Dorsolateral prefrontal cortex (tissue), 118 donors: ENCODE results near the gene CRTC1. TPM values are rescaled to one million over a fixed set of nuclear protein-coding genes. Genes with fewer than 3 reads are reported as not detected.

Experiments
- total RNA-seq, 120 experiments: library from RNA; stranded (reverse); gene quantifications; one replicate each; pipeline versions ENCODE4 v1.2.3 to v1.2.4, GENCODE V29; 2022

CRTC1 gene
- total RNA-seq, 120 experiments from 2014 or later: 35.9 to 127 (median 90.4) TPM

Other genes with a start within 250 kb of the CRTC1 start
- 100 to 1,000 TPM in 1 of 120 experiments, 10 to 100 TPM in 118, 1 to 10 TPM in 1; 7.4 to 118 (median 26.3) TPM for gene ISYNA1, start 245.5 kb upstream of the CRTC1 start, total RNA-seq
- gene ELL, start 161.6 kb upstream of the CRTC1 start, total RNA-seq: 10 to 100 TPM in 119 of 120 experiments, 1 to 10 TPM in 1; 9.4 to 22.3 (median 15.4) TPM
- gene FKBP8, start 140.1 kb upstream of the CRTC1 start, total RNA-seq: 100 to 1,000 TPM; 391 to 680 (median 539) TPM
- gene KXD1, start 125.8 kb upstream of the CRTC1 start, total RNA-seq: 10 to 100 TPM; 46.5 to 90.8 (median 64.8) TPM
- gene UBA52, start 111.8 kb upstream of the CRTC1 start, total RNA-seq: 100 to 1,000 TPM; 378 to 577 (median 453) TPM
- 100 to 1,000 TPM in 33 of 120 experiments, 10 to 100 TPM in 87; 49.9 to 127 (median 88.9) TPM for gene REX1BD, start 94.9 kb upstream of the CRTC1 start, total RNA-seq
- gene CRLF1, start 76.9 kb upstream of the CRTC1 start, total RNA-seq: 100 to 1,000 TPM in 2 of 120 experiments, 10 to 100 TPM in 117, 1 to 10 TPM in 1; 5.0 to 148 (median 44.3) TPM
- gene TMEM59L, start 70.8 kb upstream of the CRTC1 start, total RNA-seq: 100 to 1,000 TPM; 128 to 572 (median 372) TPM
- gene KLHL26, start 46.7 kb upstream of the CRTC1 start, total RNA-seq: 10 to 100 TPM; 19.6 to 52.2 (median 36.9) TPM
- gene COMP, start 107.6 kb downstream of the CRTC1 start, total RNA-seq: under 1 TPM in 7 of 120 experiments, not detected in 113; 0.21 to 0.63 (median 0.39) TPM
- gene UPF1, start 148.3 kb downstream of the CRTC1 start, total RNA-seq: 100 to 1,000 TPM in 4 of 120 experiments, 10 to 100 TPM in 116; 53.7 to 101 (median 75.4) TPM
- 100 to 1,000 TPM in 106 of 120 experiments, 10 to 100 TPM in 14; 81.6 to 211 (median 120) TPM for gene CERS1, start 212.5 kb downstream of the CRTC1 start, total RNA-seq
- 100 to 1,000 TPM; 108 to 189 (median 147) TPM for gene COPE, start 235.7 kb downstream of the CRTC1 start, total RNA-seq
- gene DDX49, start 236.0 kb downstream of the CRTC1 start, total RNA-seq: 10 to 100 TPM; 28.5 to 56.4 (median 38.5) TPM